Embryonic facial prominence (tissue), 1 donor: ENCODE results near the gene APBA2.

Experiments
- DNase-seq: peaks from one replicate; pipeline ENCODE4 v3.0.0-alpha.2; 2016; ENCODE audit errors: extremely low spot score

The APBA2 gene

DNA sequence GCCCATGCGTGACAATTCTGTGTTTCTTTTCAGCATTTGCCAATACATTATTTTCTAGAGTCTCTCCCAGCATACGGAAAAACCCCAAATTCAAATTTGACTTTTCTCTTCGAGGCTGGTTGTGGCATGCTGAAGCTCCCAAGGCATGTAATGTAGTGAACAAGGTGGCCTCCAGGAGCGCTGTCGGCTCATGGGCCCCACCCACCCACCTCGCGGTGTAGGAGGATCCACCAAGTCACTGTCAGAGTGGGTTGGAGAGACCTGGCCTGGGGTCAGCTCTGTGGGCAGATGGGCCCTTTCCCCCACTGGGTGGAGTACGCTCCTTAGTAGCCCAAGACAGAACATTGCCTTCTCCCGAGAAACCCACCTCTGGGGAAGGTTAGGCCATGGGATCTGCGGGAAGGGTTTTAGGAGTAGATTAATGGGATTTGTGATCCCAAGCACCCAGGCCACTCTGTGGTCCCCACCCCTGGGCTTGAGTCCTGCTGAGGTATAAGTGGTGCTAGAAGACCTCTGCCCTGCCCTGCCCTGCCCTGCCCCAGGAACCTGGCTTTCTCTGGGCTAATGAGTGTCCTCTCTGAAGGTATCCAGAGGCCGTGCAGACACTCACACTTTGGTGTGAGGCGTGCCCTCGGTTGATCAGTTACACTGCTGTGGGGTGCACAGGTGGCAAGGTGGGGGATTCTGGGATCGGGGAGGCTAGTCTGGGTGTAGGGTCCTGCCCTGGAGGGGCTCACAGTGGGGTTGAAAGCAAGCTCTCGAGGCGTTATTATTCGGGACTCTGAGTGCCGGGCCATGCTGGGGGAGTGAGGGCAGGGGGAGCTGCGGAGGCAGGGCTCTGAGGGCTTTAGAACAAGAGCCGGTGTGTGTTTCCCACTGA is 97.9 kb downstream of the APBA2 start:
- no peak for DNase-seq

DNA sequence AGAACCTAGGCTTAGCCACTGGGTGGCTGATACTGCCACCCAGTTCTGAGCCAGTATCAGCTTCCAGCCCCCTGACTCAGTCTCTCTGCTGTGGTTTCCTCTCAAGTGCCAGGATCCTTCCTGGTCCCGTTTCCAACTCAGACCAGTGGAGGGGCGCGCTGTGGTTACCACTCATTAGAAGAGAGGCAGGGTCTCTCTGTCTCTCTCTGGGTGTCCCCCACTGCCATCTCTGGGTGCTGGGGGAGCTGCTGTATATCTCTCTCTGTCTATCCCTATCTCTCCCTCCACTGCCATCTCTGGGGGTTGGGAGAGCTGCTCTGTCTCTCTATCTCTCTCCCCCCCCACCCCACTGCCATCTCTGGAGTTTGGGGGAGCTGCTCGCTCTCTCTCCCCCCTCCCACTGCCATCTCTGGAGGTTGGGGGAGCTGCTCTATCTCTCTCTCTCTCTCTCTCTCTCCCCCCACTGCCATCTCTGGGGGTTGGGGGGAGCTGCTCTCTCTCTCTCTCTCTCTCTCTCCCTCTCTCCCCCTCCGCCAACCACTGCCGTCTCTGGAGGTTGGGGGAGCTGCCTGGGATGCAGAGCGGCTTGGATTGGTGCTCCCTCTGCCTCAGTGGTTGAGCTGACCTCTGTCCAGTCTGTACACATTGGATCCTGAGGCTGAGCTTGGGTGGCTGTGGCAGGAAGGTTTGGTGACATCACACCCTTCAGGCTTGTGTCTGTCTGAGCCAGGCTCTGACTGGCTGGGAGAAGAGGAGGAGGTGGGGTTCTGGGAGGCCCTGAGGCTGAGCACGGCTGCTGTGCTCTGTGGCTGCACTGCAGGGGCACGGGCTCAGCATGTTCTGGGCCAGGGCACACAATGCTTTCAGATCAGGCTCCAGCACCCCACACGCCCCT is 98.9 kb downstream of the APBA2 start:
- no peak for DNase-seq

GRCh38 chr15:28985316-28985645 is 99.5 kb downstream of the APBA2 start:
- no peak for DNase-seq

DNA sequence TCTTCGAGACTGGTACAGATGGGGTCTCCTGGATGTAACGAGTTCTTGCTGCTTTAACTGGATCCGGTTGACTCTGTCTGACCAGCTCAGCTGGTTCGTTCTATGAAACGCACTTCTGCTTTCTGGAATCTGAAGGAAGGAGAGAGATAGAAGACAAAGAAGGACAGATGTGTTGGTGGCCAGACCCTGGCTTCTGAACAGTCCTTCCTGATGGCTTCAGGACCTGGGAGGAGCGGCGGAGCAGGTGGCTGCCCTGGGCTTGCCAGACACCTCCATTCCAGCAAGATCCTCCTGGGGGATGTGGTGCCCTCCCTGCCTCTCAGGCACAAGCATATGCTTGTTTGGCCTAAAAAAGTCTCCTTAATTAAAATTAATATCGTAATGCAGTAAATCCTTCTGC is 99.9 kb downstream of the APBA2 start:
- DNase-seq, result no peak

GRCh38 chr15:28986108-28986507 is 100.3 kb downstream of the APBA2 start:
- DNase-seq, result no peak

DNA sequence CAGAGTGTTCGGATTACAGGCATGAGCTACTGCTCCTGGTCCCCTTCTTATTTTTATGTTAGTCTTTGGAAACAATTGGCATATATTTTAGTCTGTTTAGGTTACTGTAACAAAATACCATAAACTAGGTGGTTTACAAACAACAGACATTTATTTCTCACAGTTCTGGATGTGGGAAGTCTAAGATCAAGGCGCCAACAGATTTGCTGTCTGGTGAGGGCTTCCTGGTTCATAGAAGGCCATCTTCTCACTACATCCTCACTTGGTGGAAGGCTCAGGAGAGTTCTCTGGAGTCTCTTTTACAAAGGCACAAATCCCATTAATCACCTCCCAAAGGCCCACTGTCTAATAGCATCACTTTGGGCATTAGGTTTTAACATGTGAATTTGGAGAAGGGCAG is 101.0 kb downstream of the APBA2 start:
- DNase-seq, result no peak

GRCh38 chr15:28987337-28987736 is 101.6 kb downstream of the APBA2 start:
- no peak for DNase-seq

DNA sequence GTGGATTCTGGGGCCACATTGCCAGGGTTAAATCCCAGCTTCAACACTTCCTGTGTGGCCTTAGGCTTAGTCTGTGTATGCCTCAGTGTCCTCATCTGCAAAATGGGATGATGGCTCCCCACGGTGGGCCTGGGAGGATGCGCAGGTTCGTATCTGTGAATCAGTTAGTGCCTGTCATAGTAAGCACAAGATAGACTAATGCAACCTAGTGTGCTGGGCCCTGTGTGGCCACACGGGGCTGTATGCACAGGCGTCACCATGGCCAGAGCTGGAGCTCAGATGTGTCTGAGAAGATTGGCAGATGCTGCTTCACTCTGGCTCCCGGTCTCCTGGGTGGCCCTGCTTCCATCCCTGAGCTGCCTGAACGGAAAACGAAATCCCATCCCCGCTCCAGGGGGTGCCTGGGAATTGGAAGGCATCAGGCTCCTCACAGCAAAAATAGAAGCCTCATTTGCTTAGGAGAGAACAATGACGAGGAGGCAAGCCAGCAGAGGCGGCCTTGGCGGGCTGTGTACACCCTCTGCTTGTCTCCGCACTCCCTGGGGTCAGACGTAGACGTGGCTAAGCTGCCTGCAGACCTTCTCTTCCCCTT is 103.6 kb downstream of the APBA2 start:
- DNase-seq, result no peak

DNA sequence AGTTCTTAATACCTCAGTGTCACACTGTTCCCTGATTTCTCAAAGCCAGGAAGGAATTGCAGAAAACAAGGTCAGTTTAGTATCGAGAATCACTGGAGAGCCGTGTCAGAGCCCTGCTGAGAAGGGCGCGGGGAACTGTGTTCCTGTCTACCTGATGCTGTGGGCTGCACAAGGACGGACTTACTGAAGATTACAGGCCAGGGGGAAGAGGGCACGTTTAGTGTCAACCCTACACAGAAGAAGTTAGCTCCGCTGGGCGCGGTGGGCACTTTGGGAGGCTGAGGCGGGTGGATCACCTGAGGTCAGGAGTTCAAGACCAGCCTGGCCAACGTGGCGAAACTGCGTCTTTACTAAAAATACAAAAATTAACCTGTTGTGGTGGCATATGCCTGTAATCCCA is 104.1 kb downstream of the APBA2 start:
- DNase-seq, result no peak

GRCh38 chr15:28990390-28990789 is 104.6 kb downstream of the APBA2 start:
- DNase-seq, result no peak

GRCh38 chr15:28991236-28992171 is 105.7 kb downstream of the APBA2 start:
- DNase-seq, result no peak

DNA sequence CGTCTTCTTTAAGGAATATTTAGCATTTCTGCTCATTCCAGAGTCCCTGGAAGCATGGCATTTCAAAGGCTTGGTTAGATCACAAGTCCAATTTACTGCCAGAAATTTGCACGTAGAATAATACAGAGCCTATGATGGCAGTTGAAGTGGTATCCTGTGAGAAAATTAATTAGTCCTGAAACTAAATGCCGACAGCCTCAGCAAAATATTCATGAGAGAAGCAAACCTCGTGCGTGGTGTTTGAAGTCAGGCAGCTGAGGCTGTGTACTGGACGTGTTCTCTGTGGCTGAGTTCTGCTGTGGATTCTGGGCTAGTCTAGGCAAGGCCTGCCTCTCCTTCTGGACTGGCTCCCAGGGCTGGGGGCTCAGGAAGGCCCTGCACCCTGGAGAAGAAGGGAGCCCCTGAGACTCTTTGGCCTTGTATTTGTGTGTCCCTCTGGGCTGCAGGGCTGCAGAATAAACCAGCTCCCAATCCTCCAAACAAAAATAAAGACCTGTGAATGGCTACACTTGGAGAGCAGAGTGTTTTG is 106.6 kb downstream of the APBA2 start:
- no peak for DNase-seq

- DNase-seq, result no peak
Measured at GRCh38 chr15:28993051-28993719, 107.4 kb downstream of the APBA2 start.

GRCh38 chr15:28993720-28994053 is 107.9 kb downstream of the APBA2 start:
- DNase-seq, result no peak

- no peak for DNase-seq
Measured at GRCh38 chr15:28994142-28994830, 108.5 kb downstream of the APBA2 start.

- no peak for DNase-seq
Measured at GRCh38 chr15:28994831-28995596, 109.2 kb downstream of the APBA2 start.

GRCh38 chr15:28995705-28996104 is 109.9 kb downstream of the APBA2 start:
- DNase-seq, result no peak

- no peak for DNase-seq
Measured at GRCh38 chr15:28996289-28996688, 110.5 kb downstream of the APBA2 start.

DNA sequence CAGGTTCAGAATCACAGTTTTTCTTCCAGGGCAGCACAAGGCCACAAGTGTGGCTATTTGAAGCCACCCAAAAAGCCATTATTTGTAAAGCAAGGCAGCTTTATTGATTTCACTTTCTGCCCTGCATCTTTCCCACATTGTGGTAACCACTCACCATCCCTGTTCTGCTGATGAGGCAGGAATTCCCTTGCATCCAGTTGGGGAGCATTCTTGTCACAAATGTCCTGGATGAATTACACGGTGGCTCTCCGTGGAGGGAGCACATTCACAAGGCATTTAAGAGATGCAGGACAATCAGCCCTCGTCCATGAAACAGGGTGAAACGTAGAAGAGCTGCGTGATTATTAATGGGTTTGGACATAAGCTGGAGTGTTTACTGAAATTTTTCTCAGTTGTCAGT is 111.2 kb downstream of the APBA2 start:
- no peak for DNase-seq
